Measurements from ENCODE around the gene PHACTR3.

Gene PHACTR3

DNA sequence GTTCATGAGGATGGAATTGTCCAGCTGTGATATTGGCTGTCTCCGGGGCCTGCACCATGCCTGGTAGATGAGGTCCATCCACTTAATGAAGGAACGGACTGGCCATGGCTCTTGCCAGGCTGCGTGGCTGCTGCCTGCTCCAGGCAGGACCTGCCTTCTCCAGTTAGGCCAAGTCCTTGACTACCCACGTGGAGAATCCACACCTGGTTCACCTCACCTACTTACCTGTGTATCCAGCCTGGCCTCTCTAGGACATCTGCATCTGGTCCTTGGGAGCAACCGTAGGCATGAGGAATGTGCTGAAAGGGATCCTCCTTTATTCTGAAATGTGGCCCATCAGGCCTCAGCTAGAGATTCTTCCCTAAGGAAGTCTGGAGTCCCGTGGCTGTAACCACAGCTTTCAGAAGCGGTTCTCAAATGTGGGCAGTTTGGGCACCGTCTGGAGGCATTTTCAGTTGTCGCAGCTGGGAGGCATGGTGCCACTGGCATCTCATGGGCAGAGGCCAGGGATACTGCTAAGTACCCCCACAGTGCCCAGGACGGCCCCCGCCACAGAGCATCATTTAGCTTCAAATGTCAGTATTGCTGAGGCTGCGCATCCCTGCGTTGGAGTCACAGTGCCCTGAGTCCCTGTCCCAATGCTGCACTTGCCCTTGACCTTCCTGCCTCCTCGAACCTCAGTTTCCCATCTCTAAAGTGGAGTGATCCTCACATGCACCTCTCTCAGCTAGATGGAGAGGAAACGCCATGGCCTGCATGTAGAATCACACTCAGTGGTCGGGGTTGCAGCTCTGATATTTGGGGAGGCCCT lies 67.5 kb downstream of the PHACTR3 start:
- no peak for DNase-seq (ENCODE audit: low read depth in 2 of 2)

DNA sequence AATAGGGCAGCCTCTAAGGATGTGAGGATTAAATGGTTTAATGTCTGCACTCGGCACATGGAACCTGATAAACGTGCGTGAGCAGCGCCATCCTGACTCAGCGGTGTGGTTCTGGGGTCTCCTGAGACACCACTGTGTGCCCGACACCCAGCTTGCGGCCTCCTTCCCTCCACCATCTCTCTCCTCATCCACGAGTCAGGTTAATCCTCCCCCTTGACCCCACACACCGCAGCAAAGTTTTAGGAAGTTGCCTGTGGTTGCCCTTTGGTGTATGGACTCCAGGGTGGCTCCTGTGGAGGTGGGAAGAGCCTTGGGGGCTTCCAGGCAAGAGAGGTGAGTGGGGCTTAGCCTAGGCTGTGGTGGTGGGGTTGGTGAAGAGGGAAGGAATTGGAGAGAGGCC lies 68.2 kb downstream of the PHACTR3 start:
- DNase-seq (ENCODE audit: low read depth in 2 of 2) = no peak

DNA sequence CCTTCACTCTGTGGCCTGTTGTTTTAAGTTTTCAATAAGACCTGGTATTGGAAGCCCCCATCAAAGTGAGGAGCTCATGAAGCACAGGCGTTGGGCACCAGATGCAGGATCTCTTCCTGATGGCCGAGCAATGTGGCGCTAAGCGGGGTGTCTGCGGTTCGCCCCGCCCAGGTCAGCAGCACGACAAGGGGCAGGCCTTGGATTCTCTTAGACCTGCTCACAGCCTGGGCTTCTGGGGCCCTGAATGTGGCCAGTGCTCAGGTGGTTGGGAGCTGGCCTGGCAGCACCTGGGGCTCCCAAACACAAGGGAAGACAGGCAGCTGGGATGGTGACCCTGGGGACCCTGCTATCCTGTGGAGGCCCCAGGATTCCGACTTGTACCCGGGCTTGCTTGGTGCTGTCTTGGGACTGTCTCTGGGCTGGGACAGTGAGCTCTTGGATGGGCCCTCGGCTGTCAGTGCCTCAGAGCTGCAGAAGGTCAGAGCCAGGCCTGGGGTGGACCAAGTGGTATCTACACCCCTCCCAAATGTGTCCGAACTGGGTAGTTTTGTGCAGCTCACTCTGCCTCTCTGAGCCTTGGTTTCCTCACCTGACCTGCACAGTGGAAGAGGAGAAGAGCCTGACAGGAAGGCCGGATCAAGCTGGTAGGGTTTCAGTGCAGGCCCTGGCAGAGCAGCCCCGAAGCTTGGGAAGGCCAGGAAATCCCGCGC lies 69.1 kb downstream of the PHACTR3 start:
- DNase-seq (ENCODE audit: low read depth in 2 of 2) = no peak

DNA sequence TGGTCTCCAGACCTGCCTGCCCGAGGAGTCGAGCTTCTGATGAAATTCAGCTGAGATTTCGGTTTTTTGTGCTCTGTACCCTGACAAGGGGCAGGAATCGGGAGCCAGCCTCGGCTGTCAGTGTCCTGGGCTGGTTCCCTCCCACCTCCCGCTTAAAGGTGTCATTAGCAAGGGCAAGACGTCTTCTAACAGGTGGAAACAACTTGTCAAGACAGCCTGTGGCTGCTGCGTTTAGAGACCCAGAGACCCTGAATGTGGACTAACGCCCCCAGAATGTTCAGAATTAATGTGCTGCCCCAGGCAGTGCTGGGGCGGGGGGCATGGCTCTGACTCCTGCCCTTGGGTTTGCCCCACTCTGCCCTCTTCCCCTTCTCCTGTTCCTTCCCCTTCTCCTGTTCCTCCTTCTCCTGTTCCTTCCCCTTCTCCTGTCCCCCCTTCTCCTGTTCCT lies 69.7 kb downstream of the PHACTR3 start:
- no peak for DNase-seq (ENCODE audit: low read depth in 2 of 2)

DNA sequence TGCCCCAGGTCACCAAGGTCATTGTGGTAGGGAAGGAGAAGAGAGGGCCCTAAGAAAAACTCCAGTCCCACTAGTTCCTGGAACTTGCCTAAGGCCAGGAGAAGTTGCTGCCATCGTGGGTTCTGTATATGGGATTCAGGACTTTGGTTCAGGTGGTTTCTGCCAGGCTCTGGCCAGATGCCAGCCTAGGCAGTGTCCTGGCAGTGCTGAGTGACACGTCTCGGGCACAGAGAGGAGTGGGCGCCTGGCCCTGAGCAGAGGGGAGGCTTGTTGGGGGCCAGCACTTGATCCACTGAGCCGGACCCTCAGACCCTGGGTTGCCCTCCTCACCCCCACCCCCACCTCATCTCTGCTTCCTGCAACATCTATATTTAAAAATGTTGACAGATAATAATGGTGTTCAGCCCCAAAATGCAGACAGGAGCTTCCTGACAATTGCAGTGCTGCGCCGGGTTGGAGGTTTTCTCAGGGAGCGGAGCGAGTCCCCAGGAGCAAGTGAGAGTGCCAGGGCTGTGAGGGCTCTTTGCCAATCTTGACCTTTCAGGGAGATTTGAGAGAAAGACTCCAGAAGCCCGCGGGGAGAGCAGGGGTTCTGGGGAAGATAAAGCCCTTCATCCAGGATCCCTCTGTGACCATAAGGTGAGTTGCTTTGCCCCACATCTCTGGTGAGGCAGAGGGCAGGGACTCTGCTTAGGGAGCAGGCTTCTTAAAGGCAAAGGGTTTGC lies 71.9 kb downstream of the PHACTR3 start:
- DNase-seq (ENCODE audit: low read depth in 2 of 2) = no peak

DNA sequence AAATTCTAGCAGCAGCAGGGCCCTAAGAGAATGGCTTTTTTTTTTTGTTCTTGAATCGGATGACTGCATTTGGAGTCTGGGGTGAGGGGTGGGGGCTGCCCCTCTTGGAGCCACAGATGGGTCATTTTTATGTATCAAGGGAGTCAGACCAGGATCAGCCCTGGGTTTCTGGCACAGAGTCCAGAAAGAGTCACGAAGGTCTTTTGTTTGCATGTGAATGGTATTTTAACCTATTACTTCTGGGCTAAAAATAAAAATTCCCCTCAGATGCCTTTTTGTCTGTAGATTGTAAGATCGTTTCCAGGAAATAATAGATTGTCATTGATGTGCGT lies 72.5 kb downstream of the PHACTR3 start:
- no peak for DNase-seq (ENCODE audit: low read depth in 2 of 2)

DNA sequence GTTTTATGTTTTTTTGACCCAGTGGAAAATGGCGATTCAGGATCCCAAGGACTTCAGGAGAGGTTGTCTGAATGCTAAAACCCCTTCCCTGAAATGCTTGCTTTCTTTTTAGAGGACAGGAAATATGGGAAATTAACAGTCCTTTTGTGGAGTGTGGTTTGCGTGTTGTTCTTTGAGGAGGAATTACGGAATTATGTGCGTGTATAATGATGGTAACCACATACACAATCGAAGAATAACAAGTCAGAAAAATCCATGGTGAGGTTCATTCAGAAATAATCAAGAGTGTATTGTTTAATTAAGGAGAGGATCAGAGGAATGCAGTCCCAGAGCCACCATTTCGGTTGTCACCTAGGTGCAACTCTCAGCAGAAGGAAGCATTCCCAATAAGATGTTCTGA lies 73.2 kb downstream of the PHACTR3 start:
- no peak for DNase-seq (ENCODE audit: low read depth in 2 of 2)

DNA sequence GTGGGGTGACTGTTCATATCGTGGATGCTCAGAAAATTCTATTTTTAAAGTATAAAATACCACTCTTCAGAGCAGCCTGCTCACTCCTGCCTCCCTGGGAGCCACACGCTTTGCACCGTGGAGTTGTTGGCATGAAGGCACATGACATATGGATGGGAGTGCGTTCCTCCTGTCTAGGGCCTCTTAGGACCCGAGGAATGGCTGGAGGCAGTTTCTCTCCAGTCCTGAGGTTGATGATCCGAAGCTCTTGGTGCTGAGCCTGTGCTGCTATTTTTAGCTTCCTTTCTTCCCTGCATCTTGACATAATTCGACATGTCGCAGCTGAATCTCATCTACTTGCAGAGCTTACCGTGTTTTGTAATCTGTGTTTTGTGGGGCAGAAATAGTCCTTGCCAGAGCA lies 73.9 kb downstream of the PHACTR3 start:
- no peak for DNase-seq (ENCODE audit: low read depth in 2 of 2)

DNA sequence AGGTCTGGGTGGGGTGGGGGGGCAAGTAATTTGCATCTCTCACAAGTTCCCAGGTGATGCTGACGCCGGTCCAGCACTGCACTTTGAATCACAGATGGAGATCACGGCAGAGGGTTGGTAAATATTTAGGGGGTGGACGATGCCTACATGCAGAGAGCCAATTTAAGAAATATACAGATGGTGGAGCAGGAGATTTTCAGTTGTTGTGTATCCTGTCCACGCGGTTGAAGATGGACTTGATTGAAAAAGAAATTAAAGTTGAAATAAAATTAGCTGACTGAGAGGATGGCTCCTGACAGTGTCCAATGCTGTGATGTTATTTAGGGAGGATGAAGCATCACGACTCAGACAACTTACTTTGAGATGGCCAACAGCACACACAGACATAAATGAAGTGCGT lies 74.6 kb downstream of the PHACTR3 start:
- DNase-seq (ENCODE audit: low read depth in 2 of 2) = no peak

DNA sequence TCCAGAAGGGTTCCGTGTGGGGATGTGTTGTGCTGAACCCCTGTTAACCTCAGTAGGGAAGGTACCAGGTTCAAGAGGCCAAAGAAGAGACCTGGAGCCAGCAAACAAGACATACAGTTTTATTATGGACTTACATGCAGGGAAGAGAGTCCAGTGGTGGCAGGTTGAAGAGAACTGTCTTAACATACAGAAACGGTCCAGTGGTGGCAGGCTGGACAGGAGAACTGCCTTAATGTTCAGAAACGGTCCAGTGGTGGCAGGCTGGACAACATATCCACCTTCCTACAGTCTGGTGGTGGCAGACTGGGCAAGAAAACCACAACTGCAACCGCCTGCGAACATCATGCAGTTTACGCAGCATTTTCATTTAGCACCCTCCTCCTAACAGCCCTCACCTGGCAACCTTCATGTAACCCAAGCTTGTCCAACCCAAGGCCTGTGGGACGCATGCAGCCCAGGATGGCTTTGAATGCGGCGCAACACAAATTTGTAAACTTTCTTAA lies 75.9 kb downstream of the PHACTR3 start:
- DNase-seq (ENCODE audit: low read depth in 2 of 2) = no peak

DNA sequence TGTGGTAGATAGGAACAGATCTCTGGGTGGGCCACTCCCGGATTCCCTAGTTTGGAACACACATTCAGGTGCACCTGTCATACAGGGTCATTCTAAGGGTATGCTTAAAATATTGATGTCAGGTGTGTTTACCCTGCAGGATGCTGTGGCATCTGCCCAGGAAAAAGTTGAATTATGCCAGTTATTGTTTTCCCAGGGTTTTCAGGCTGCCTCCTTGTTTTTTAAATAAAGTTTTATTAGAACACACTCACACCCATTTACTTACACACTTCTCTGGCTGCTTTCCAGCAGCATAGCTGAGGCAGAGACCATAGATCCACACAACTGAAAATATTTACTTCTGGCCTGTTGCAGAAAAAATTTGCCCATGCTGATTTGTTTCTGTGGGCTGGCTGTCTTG lies 76.5 kb downstream of the PHACTR3 start:
- DNase-seq (ENCODE audit: low read depth in 2 of 2) = no peak

DNA sequence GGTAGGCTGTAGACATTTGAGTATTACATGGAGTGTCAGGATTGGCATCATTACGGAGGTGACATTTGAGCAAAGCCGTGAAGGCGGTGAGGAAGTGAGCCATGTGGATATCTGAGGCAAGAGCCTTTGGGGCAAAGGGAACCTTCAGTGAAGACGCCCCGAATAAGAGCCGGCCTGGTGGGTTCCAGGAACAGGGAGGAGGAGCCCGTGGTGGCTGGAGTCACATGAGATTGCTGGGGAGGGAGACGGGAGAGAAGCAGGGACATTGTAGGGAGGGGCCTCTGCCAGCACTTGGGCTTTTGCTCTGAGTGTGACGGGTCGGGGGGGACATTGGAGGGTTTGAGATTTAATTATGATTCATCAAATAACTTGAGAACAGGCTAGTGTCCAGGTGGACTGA lies 78.3 kb downstream of the PHACTR3 start:
- no peak for DNase-seq (ENCODE audit: low read depth in 2 of 2)

DNA sequence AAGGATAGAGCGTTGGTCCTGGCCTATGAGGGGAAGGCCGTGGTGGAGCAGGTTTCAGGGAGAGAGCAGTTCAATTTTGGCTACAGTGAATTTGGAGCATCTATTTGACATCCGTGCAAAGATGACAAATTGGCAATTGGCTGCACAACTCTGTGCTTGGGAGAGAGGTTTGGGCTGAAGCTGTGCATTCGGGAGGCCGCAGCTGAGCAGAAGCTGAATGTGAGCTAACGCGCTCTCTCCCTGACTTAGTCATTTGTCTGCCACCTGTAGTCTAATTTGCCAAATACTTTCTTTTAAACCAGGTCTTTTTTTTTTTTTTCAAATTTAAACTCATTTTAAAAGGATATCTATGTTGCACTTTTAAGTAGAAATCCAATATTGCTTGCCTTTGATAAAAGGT lies 78.8 kb downstream of the PHACTR3 start:
- DNase-seq (ENCODE audit: low read depth in 2 of 2) = no peak

DNA sequence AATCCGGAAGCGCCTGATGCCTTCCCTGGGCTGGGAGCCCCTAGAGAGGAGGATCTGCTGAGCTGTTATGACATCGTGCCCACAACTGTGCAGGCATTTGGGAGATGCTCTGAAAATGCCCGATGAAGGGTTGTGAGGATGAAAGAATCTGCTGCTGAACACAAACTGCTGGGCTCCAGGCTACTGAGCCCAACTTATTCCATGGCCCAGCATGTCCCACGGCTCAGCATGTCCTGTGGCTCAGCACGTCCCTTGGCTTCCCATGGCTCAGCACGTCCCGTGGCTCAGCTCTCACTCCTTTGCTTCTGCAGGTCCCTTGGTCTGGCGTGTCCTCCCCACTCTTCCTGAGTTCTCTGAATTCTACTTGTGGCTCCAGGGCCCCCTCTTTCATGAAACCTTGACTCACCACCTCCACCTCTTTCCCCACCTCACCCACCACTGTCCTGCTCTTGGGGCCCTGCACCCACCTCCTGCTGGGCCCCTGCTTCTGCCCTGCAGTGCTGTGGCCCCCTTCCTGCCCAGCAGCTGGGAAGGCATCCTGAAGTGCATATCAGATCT lies 80.4 kb downstream of the PHACTR3 start:
- DNase-seq (ENCODE audit: low read depth in 2 of 2) = no peak

DNA sequence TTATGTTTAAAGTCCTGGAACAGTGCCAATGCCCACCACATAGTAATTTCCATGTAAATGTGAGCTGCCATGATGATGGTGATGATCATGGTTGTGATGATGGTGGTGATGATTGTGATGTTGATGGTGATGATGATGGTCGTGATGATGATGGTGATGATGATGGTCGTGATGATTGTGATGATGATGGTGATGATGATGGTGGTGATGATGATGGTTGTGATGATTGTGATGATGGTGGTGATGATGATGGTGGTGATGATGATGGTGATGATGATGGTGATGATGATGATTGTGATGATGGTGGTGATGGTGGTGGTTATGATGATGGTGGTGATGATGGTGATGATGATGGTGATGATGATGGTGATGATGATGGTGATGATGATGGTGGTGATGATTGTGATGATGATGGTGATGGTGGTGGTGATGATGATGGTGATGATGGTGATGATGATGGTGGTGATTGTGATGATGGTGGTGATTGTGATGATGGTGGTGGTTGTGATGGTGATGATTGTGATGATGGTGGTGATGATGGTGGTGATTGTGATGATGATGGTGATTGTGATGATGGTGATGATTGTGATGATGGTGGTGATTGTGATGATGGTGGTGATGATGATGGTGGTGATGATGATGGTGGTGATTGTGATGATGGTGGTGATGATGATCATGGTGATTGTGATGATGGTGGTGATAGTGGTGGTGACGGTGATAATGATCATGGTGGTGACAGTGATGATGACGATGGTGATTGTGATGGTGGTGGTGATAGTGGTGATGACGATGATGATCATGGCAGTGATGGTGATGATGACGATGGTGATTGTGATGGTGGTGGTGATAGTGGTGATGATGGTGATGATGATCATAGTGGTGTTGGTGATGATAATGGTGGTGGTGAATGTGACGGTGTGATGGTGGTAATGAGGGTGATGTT lies 82.3 kb downstream of the PHACTR3 start:
- DNase-seq (ENCODE audit: low read depth in 2 of 2) = no peak

DNA sequence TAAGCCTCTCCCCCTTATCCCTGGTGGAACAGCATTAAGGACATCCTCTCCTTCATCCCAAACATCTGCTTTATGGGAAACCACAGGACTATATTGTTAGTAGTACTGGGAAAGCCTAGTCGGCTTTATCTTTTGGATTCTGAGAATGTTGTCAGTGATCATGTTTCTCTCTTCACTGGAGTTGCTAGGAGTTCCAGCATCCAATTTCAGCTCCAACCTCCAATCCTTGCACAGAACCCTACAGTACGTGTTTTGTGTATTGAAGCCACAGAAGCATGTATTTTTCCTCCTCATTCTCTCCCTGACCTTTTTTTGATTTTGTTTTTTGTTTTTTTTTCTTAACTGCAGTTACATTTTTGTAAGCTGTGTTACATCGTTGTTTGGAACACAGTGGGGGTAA lies 84.0 kb downstream of the PHACTR3 start:
- no peak for DNase-seq (ENCODE audit: low read depth in 2 of 2)

DNA sequence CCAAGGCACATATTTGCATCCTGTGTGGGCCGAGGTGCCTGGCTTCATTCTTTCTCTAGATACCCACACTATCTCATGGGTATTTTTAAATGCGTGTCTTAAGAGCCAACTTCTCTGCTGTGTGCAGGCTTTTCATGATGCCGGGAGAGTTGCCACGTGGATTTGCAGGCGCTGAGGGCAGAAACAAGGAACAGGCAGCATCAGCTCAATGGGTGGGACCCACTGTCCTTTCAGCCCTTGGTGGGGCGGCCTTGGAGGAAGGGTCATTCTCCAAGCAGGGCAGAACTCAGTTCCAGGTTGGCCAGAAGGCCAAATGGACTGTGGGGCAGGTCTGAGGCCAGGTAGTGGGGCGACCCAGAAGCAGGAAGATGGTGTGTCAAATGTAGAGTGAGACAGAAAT lies 84.7 kb downstream of the PHACTR3 start:
- DNase-seq (ENCODE audit: low read depth in 2 of 2) = no peak

DNA sequence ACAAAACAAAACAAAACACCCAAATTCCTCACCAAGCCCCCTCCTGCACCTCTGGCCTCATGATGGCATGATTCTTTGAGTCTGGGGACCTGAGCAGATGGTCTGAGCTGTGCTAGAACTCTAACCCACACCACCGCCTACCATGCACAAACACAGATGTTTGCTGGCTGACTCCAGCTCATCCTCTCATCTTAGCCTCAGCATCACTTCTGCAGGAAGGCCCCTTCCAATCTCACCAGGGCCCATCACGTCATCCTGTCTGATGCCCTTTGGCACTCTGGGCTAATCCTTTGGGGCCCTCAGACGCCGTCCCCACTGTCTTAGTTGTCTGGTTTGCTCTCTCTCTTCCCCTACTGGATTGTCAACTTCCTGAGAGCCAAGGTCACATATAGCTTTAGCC lies 85.8 kb downstream of the PHACTR3 start:
- DNase-seq (ENCODE audit: low read depth in 2 of 2) = no peak

DNA sequence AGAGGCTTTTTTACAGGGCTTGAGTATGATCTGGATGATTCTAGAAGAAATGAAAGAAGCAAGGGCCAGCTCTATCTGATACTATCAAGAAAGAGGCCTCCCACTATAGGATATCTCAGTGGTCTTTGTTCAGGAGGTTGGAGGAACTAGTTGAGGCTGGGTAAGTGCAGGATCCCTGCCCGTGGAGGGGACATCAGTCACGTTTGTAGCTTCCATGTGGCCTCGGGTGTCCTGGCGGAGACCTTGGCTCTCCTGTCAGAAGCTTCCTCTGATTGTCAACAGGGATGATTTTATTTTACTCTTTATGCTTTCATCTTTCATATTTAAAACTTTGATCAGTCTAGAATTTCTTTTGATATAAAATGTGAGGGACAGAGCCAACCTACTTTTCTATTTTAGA lies 86.6 kb downstream of the PHACTR3 start:
- no peak for DNase-seq (ENCODE audit: low read depth in 2 of 2)

DNA sequence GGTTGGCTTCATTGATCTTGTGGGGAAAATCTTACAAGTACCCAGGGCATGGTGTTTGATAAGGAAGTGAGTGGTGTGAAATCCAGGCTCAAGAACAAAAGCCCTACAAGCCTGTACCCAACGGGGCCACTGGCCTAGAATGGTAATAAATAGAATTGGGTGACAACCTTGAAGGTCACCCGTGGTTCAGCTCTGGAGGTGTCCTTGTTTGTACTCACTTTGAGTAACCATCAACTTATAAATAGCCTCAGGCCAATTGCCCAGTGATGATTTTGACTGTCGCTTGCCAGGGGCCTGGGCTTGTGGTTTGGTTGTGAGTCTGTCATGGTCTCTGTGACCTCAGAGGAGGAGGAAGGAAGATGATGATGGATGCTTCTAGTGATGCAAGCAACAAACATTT lies 87.8 kb downstream of the PHACTR3 start:
- no peak for DNase-seq (ENCODE audit: low read depth in 2 of 2)

DNA sequence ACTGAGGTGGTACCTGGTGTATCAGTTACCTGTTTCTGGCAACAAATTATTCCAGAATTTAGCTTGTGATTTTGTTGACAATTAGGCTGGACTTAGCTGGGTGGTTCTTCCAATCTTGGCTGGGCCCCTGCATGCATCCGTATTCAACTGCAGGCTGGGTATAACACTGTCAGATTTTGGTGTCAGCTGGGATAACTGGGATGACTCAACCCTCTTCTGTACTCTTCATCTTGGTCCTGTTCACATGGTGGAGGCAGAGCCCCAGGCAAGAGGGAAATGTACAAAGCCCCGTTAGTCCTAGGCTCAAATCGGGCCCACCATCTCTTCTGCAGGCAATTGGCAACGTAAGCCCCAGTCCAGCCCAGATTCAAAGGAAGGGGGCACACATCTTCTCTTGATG lies 89.2 kb downstream of the PHACTR3 start:
- DNase-seq (ENCODE audit: low read depth in 2 of 2) = no peak

Data from stimulated activated CD4-positive, alpha-beta T cell treated with anti-CD3 and anti-CD28 coated beads, Interleukin-4, amount 100 ng/mL, for 48 hours (primary cell).